ENCODE data around the gene OGDH.

OGDH gene

GRCh38 chr7:44618753-44619152 is 12.3 kb downstream of the OGDH start (continued):
- TF ChIP-seq REST (tag by site-specific recombination; IDR thresholded peaks at IDR 0.05), result no peak
- no peak for TF ChIP-seq ZNF280D (tag by site-specific recombination; IDR thresholded peaks at IDR 0.05)
- TF ChIP-seq ZNF660 (tag by site-specific recombination; IDR thresholded peaks at IDR 0.05), result no peak
- TF ChIP-seq SCRT1 (tag by site-specific recombination; IDR thresholded peaks at IDR 0.05; ENCODE audit: borderline replicate concordance), result no peak
- no peak for TF ChIP-seq ZNF132 (tag by site-specific recombination; IDR thresholded peaks at IDR 0.05; ENCODE audit: borderline replicate concordance)
- no peak for TF ChIP-seq ZNF311 (tag by site-specific recombination; IDR thresholded peaks at IDR 0.05; ENCODE audit: borderline replicate concordance)
- TF ChIP-seq ZBTB6 (tag by site-specific recombination; IDR thresholded peaks at IDR 0.05), result no peak
- TF ChIP-seq ZNF157 (tag by site-specific recombination; IDR thresholded peaks at IDR 0.05), result no peak
- TF ChIP-seq ZNF23 (tag by site-specific recombination; IDR thresholded peaks at IDR 0.05; ENCODE audit: borderline replicate concordance), result no peak
- peak; percentile 45; the same call in 1 of the 2 replicates for TF ChIP-seq ZNF629 (tag by site-specific recombination; IDR thresholded peaks at IDR 0.05)
- no peak for TF ChIP-seq CTCF (tag by site-specific recombination; IDR thresholded peaks at IDR 0.05)
- no peak for TF ChIP-seq KLF8 (tag by site-specific recombination; IDR thresholded peaks at IDR 0.05)
- no peak for TF ChIP-seq ZNF214 (tag by site-specific recombination; IDR thresholded peaks at IDR 0.05; ENCODE audit: borderline replicate concordance)
- no peak for TF ChIP-seq ZNF16 (tag by site-specific recombination; IDR thresholded peaks at IDR 0.05; ENCODE audit: low read depth)
- TF ChIP-seq ZXDB (tag by site-specific recombination; IDR thresholded peaks at IDR 0.05), result no peak
- no peak for TF ChIP-seq ZNF174 (tag by site-specific recombination; IDR thresholded peaks at IDR 0.05)
- TF ChIP-seq ZNF530 (tag by site-specific recombination; IDR thresholded peaks at IDR 0.05; ENCODE audit: low read depth), result no peak
- peak; percentile 46 for TF ChIP-seq ZFHX2 (tag by site-specific recombination; conservative IDR thresholded peaks at IDR 0.05)
- no peak for TF ChIP-seq ZNF266 (tag by site-specific recombination; IDR thresholded peaks at IDR 0.05; ENCODE audit: low read depth)
- no peak for TF ChIP-seq ZNF600 (tag by site-specific recombination; IDR thresholded peaks at IDR 0.05)
- TF ChIP-seq TCF7L2 (IDR thresholded peaks at IDR 0.05; ENCODE audit: borderline replicate concordance, low read depth, low read length), result no peak
- TF ChIP-seq OSR2 (tag by site-specific recombination; IDR thresholded peaks at IDR 0.05), result peak; percentile 44
- no peak for TF ChIP-seq ZNF544 (tag by site-specific recombination; IDR thresholded peaks at IDR 0.05)
- 0 out of 2 replicates have a peak, but pooled peaks have one; percentile 14 for TF ChIP-seq ZNF692 (tag by site-specific recombination; IDR thresholded peaks at IDR 0.05)
